Measurements from ENCODE around the gene CCDC167.

CCDC167 gene

DNA sequence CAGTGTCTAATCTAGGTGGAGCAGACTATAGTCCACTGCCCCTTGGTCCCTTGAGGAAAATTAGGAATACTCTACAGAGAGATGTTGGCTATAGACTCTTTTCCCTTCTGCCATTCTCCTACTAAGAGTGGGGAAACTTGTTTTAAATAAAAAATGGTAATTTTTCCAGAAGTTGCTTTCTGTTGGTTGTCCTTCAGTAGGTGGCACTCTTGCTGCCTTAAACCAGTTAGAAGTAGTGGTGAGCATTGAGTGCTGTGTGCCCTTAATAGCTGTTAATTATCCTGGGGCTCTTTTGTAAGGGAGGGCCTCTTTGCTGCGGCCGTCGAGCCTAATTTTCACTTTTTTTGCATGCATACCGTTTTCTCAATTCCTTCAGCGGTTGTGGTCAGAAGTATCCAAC, 63.9 kb downstream of the CCDC167 start:
- H3K4me1 Mint-ChIP-seq: peaks cover 31% of the 10 kb centered on the region
- H3K36me3 Mint-ChIP-seq (ENCODE audit: low read depth): peaks cover 19% of the 10 kb centered on the region
- no peaks in the 10 kb centered on the region for H3K27me3 Mint-ChIP-seq (ENCODE audit: low read depth)
- H3K9me3 Mint-ChIP-seq: no peaks in the 10 kb centered on the region
- H3K27ac Mint-ChIP-seq: no peak overlapping the region
- peak overlapping the region; percentile 35 to 92 (median 89) for H3K4me3 Mint-ChIP-seq
- TF ChIP-seq, protein P1, sequence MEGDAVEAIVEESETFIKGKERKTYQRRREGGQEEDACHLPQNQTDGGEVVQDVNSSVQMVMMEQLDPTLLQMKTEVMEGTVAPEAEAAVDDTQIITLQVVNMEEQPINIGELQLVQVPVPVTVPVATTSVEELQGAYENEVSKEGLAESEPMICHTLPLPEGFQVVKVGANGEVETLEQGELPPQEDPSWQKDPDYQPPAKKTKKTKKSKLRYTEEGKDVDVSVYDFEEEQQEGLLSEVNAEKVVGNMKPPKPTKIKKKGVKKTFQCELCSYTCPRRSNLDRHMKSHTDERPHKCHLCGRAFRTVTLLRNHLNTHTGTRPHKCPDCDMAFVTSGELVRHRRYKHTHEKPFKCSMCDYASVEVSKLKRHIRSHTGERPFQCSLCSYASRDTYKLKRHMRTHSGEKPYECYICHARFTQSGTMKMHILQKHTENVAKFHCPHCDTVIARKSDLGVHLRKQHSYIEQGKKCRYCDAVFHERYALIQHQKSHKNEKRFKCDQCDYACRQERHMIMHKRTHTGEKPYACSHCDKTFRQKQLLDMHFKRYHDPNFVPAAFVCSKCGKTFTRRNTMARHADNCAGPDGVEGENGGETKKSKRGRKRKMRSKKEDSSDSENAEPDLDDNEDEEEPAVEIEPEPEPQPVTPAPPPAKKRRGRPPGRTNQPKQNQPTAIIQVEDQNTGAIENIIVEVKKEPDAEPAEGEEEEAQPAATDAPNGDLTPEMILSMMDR (IDR thresholded peaks at IDR 0.05; ENCODE audit: unreplicated experiment in 3 of 3): no peak

DNA sequence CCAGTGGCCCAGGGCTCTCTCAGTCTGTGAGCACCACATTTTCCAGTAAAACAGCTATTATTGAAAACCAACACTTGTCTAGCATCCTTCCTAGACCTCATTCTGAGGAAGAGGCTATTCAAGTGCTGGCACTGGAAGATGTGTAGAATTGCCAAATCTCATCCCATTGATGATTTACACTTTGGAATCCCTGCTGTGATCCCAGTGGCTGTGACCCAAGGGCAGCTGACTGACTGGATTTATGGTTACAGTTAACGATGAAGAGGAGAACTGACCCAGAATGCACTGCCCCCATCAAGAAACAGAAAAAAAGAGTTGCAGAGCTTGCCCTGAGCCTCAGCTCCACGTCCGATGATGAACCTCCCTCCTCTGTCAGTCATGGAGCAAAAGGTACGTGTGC, 64.3 kb downstream of the CCDC167 start:
- Mint-ChIP-seq H3K36me3 (ENCODE audit: low read depth) (peaks cover 19% of the 10 kb centered on the region), H3K4me3 (peak overlapping the region; percentile 89 to 95 (median 92)), H3K27me3 (ENCODE audit: low read depth) (no peaks in the 10 kb centered on the region), H3K27ac (no peak overlapping the region), H3K9me3 (no peaks in the 10 kb centered on the region), H3K4me1 (peaks cover 31% of the 10 kb centered on the region)
- TF ChIP-seq, protein P1 (IDR thresholded peaks at IDR 0.05; ENCODE audit: unreplicated experiment in 3 of 3): no peak

DNA sequence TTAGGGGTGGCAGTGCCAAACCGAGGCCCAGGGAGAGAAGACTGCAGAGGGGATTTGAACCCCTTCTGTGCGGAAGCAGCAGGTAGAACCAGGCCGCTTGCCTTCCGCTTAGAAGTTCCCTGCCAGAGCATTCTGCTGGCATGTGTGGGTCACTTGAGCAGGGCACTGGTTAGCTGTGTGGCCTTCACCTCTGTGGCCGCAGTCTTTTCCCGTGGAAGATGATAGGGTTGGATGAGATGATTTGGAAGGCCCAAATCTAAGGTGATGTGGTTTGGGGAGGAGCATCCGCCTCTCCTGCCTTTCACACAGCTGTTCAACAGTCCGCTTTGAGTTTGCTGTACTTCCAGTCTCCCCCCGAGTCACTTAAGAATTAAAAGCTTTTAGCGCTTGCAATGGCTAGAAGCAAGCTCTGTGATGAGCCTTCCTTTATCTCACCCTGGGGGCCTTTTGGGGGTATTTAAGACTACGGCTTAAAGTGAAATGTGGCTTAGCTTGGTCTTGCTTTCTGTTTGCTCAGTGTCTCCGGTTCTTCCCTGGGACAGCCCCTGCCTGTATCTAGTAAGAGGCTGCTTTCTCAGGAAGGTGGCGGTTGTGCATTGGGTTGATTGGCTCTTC, 65.9 kb downstream of the CCDC167 start:
- peak overlapping the region; percentile 89 to 95 (median 92) for H3K4me3 Mint-ChIP-seq
- peaks cover 19% of the 10 kb centered on the region for H3K36me3 Mint-ChIP-seq (ENCODE audit: low read depth)
- peaks cover 4% of the 10 kb centered on the region for H3K9me3 Mint-ChIP-seq
- no peaks in the 10 kb centered on the region for H3K27me3 Mint-ChIP-seq (ENCODE audit: low read depth)
- TF ChIP-seq, protein P1 (IDR thresholded peaks at IDR 0.05; ENCODE audit: unreplicated experiment in 3 of 3): no peak
- H3K4me1 Mint-ChIP-seq: peaks cover 31% of the 10 kb centered on the region
- peak overlapping the region; percentile 87 to 94 (median 87) for H3K27ac Mint-ChIP-seq
